ENCODE results near the gene RNASE11. TPM values are rescaled to one million over a fixed set of nuclear protein-coding genes. Genes with fewer than 3 reads are reported as not detected.

The RNASE11 gene
- total RNA-seq, 1 experiment from 2014 or later = not detected

GRCh38 chr14:20626274-20626673 lies 38.5 kb upstream of the RNASE11 start:
- Histone ChIP-seq H3K9me3 (ENCODE audit: control insufficient read depth in 1 of 2, insufficient read depth in 1 of 2, low read depth in 1 of 2, low read length in 2 of 2) (no peaks in the 10 kb centered on the region), H3K9me2 (ENCODE audit: insufficient read depth) (no peaks in the 10 kb centered on the region), H3K4me2 (ENCODE audit: low read length) (no peak overlapping the region), H3K4me1 (ENCODE audit: control insufficient read depth in 1 of 2, insufficient read depth in 2 of 2, low read length in 2 of 2) (peaks cover 9 to 31% of the 10 kb centered on the region in 2 experiments), H3K4me3 (replicated peaks in 1 of 2; ENCODE audit: low read depth in 1 of 2, low read length in 2 of 2) (no peak overlapping the region), H3K9ac (ENCODE audit: low read length) (no peak overlapping the region), H3K36me3 (ENCODE audit: control insufficient read depth in 1 of 2, insufficient read depth in 2 of 2, low read length in 2 of 2) (no peaks in the 10 kb centered on the region), H3K79me2 (ENCODE audit: insufficient read depth, low read length) (no peaks in the 10 kb centered on the region), H4K20me1 (ENCODE audit: insufficient read depth) (no peaks in the 10 kb centered on the region), H2AFZ (ENCODE audit: low read depth, low read length, poor library complexity, severe bottlenecking) (no peak overlapping the region), H3K27ac (ENCODE audit: low read depth, low read length) (no peak overlapping the region), H3K27me3 (ENCODE audit: insufficient read depth, low read length) (no peaks in the 10 kb centered on the region; the same call in 1 of the 2 replicates)
- intact Hi-C loops (cut with micrococcal nuclease) = no loop called here
- ATAC-seq (no peak), DNase-seq (ENCODE audit: low read depth, low spot score) (no peak)
- BruUV-seq (replicated peaks) = no TSS peak
- TF ChIP-seq YY1 (IDR thresholded peaks at IDR 0.05; ENCODE audit: extremely low read depth, insufficient replicate concordance, low read depth, low read length) = no peak
- TF ChIP-seq JUND (IDR thresholded peaks at IDR 0.05) = no peak
- TF ChIP-seq EZH2phosphoT487 (IDR thresholded peaks at IDR 0.05; ENCODE audit: borderline replicate concordance) = no peak
- no peak for TF ChIP-seq CBX3 (IDR thresholded peaks at IDR 0.05; ENCODE audit: low read depth)
- TF ChIP-seq, protein P1, sequence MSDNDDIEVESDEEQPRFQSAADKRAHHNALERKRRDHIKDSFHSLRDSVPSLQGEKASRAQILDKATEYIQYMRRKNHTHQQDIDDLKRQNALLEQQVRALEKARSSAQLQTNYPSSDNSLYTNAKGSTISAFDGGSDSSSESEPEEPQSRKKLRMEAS (IDR thresholded peaks at IDR 0.05) = no peak
- no peak for TF ChIP-seq SIN3A (IDR thresholded peaks at IDR 0.05; ENCODE audit: low read depth)
- TF ChIP-seq, protein P2, sequence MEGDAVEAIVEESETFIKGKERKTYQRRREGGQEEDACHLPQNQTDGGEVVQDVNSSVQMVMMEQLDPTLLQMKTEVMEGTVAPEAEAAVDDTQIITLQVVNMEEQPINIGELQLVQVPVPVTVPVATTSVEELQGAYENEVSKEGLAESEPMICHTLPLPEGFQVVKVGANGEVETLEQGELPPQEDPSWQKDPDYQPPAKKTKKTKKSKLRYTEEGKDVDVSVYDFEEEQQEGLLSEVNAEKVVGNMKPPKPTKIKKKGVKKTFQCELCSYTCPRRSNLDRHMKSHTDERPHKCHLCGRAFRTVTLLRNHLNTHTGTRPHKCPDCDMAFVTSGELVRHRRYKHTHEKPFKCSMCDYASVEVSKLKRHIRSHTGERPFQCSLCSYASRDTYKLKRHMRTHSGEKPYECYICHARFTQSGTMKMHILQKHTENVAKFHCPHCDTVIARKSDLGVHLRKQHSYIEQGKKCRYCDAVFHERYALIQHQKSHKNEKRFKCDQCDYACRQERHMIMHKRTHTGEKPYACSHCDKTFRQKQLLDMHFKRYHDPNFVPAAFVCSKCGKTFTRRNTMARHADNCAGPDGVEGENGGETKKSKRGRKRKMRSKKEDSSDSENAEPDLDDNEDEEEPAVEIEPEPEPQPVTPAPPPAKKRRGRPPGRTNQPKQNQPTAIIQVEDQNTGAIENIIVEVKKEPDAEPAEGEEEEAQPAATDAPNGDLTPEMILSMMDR (IDR thresholded peaks at IDR 0.05 in 2 of 3, conservative IDR thresholded peaks at IDR 0.05 in 1 of 3; ENCODE audit: borderline replicate concordance in 1 of 3, insufficient read depth in 1 of 3, low read depth in 2 of 3, low read length in 2 of 3) = no peak
- no peak for TF ChIP-seq ELF1 (IDR thresholded peaks at IDR 0.05; ENCODE audit: borderline replicate concordance, low read depth)
- no peak for TF ChIP-seq CEBPB (IDR thresholded peaks at IDR 0.05; ENCODE audit: low read depth)
- ChIA-PET POLR2A (interaction anchor here (0.6 kb wide), 1 partner anchor 24 kb away, joined by 3 read pairs; no protein-coding TSS in a partner anchor), CTCF (no interaction called here), RAD21 (ENCODE audit: low non-redundant PET in 1 of 2, low total read pairs in 2 of 2, uncharacterized antibody in 2 of 2, unreplicated experiment in 2 of 2) (no interaction called here)
